HCT116 (cell line): Measurements from ENCODE around the gene WDR20. TPM values are rescaled to one million over a fixed set of nuclear protein-coding genes. Genes with fewer than 3 reads are reported as not detected.

ENCODE experiments used
- ATAC-seq: fragments of 200-7000 bp; cut with Tn5 transposase; 2 replicates; pipeline ENCODE4 v1.9.1; 2020; ENCODE audit warnings: mild to moderate bottlenecking, moderate library complexity
- BruUV-seq: library from RNA; stranded (reverse); fragments of 400-500 nt; replicated peaks from 2 replicates; lab custom pipeline; 2021; lab: Mats Ljungman, UMichigan
- CTCF ChIA-PET: fragments of 300-600 bp; sonication (Branson Sonifier 250); formaldehyde crosslinking; loops from one replicate; lab custom pipeline; 2021; ENCODE audit warnings: antibody characterized with exemption; lab: Charles Lee
- POLR2A ChIA-PET: fragments of 300-600, 350-600 bp; sonication (Branson Sonifier 250); formaldehyde crosslinking; loops from one replicate; lab custom pipeline; 2021; ENCODE audit warnings: antibody characterized with exemption; lab: Charles Lee
- RAD21 ChIA-PET, 2 experiments: fragments of 300-600 bp; sonication (Branson Sonifier 250); formaldehyde crosslinking; loops; one replicate each; lab custom pipeline; 2023; ENCODE audit warnings: low total read pairs in 2 of 2; ENCODE audit not compliant: uncharacterized antibody in 2 of 2, unreplicated experiment in 2 of 2, low non-redundant PET in 1 of 2; lab: Charles Lee
- DNase-seq: peaks from one replicate; pipeline ENCODE4 v3.0.0-alpha.2; 2010; ENCODE audit warnings: low read depth, low spot score
- H2AFZ ChIP-seq: fragments of 200-600 bp; shearing (Covaris generic), sonication (generic); 2 replicates; pipeline ENCODE4 v1.6.1; 2017; ENCODE audit warnings: low read depth, mixed run types, mixed read lengths, antibody characterized with exemption, low read length; ENCODE audit not compliant: poor library complexity, severe bottlenecking
- H3K27ac ChIP-seq: 2 replicates; pipeline ENCODE4 v1.5.1; 2012; ENCODE audit warnings: low read depth, low read length
- H3K27me3 ChIP-seq: fragments of 200-600 bp; sonication (generic); 2 replicates; pipeline ENCODE4 v1.6.1; 2016; ENCODE audit warnings: mixed run types, low read length, mixed read lengths; ENCODE audit not compliant: insufficient read depth
- H3K36me3 ChIP-seq, 2 experiments: fragments of 200-500 bp in 1 of 2; fragments of 200-600 bp in 1 of 2; sonication (Bioruptor generic) in 1 of 2; sonication (generic) in 1 of 2; 2 replicates each; pipeline versions ENCODE4 v1.5.1 to v1.6.1; 2014 to 2016; ENCODE audit warnings: low read length in 2 of 2, inconsistent platforms in 1 of 2, mixed read lengths in 1 of 2, mixed run types in 1 of 2; ENCODE audit not compliant: insufficient read depth in 2 of 2, control insufficient read depth in 1 of 2
- H3K4me1 ChIP-seq, 2 experiments: fragments of 200-600 bp in 1 of 2; sonication (generic) in 1 of 2; 2 replicates each; pipeline versions ENCODE4 v1.5.1 to v1.6.1; 2012 to 2017; ENCODE audit warnings: low read length in 2 of 2, inconsistent platforms in 1 of 2, mild to moderate bottlenecking in 1 of 2, mixed read lengths in 1 of 2, mixed run types in 1 of 2, moderate library complexity in 1 of 2; ENCODE audit not compliant: insufficient read depth in 2 of 2, control insufficient read depth in 1 of 2
- H3K4me2 ChIP-seq: fragments of 200-600 bp; sonication (generic); 2 replicates; pipeline ENCODE4 v1.6.1; 2017; ENCODE audit warnings: mixed run types, low read length, mixed read lengths
- H3K4me3 ChIP-seq, 2 experiments: fragments of 200-600 bp in 1 of 2; sonication (generic) in 1 of 2; replicated peaks in 1 of 2; 2 replicates each; pipeline ENCODE4 v1.5.1; 2011 to 2016; ENCODE audit warnings: low read length in 2 of 2, control low read depth in 1 of 2, low read depth in 1 of 2, mild to moderate bottlenecking in 1 of 2, mixed read lengths in 1 of 2, mixed run types in 1 of 2
- H3K79me2 ChIP-seq: fragments of 200-600 bp; sonication (generic); 2 replicates; pipeline ENCODE4 v1.6.1; 2017; ENCODE audit warnings: mild to moderate bottlenecking, mixed run types, low read length, moderate library complexity, mixed read lengths; ENCODE audit not compliant: insufficient read depth
- H3K9ac ChIP-seq: fragments of 200-600 bp; sonication (generic); 2 replicates; pipeline ENCODE4 v1.6.1; 2016; ENCODE audit warnings: low read length, mixed read lengths
- H3K9me2 ChIP-seq: fragments of 200-600 bp; sonication (generic), shearing (Covaris generic); 2 replicates; pipeline ENCODE4 v1.6.1; 2017; ENCODE audit warnings: mixed run types, mild to moderate bottlenecking, moderate library complexity; ENCODE audit not compliant: insufficient read depth
- H3K9me3 ChIP-seq, 2 experiments: fragments of 200-500 bp in 1 of 2; fragments of 200-600 bp in 1 of 2; sonication (Bioruptor generic) in 1 of 2; sonication (generic) in 1 of 2; 2 replicates each; pipeline ENCODE4 v1.6.1; 2014 to 2017; ENCODE audit warnings: low read length in 2 of 2, mixed read lengths in 2 of 2, inconsistent platforms in 1 of 2, low read depth in 1 of 2, mild to moderate bottlenecking in 1 of 2, mixed run types in 1 of 2, moderate library complexity in 1 of 2; ENCODE audit not compliant: control insufficient read depth in 1 of 2, insufficient read depth in 1 of 2
- H4K20me1 ChIP-seq: fragments of 200-600 bp; sonication (generic), shearing (Covaris generic); 2 replicates; pipeline ENCODE4 v1.6.1; 2017; ENCODE audit warnings: mixed run types, mild to moderate bottlenecking, moderate library complexity; ENCODE audit not compliant: insufficient read depth
- CBX3 ChIP-seq: IDR thresholded peaks from 2 replicates; pipeline ENCODE4 v1.6.1; 2012; ENCODE audit warnings: low read depth
- EGR1 ChIP-seq: IDR thresholded peaks from 2 replicates; pipeline ENCODE4 v1.6.1; 2012; ENCODE audit warnings: low read depth
- ELF1 ChIP-seq: IDR thresholded peaks from 2 replicates; pipeline ENCODE4 v1.6.1; 2012; ENCODE audit warnings: low read depth, borderline replicate concordance
- EZH2 ChIP-seq: fragments of 200-600 bp; sonication (generic); IDR thresholded peaks from 2 replicates; pipeline ENCODE4 v1.6.1; 2017; ENCODE audit warnings: antibody characterized with exemption, mixed run types
- EZH2phosphoT487 ChIP-seq: fragments of 200-600 bp; IDR thresholded peaks from 2 replicates; pipeline ENCODE4 v1.6.1; 2018; ENCODE audit warnings: antibody characterized with exemption, borderline replicate concordance
- FOSL1 ChIP-seq: IDR thresholded peaks from 2 replicates; pipeline ENCODE4 v1.6.1; 2012; ENCODE audit warnings: low read depth
- MAX ChIP-seq: IDR thresholded peaks from 2 replicates; pipeline ENCODE4 v1.6.1; 2012
- POLR2A ChIP-seq: IDR thresholded peaks from 2 replicates; pipeline ENCODE4 v1.7.0; 2011; ENCODE audit warnings: borderline replicate concordance; ENCODE audit not compliant: insufficient read depth, insufficient read length; ENCODE audit errors: extremely low read depth
- SIN3A ChIP-seq: IDR thresholded peaks from 2 replicates; pipeline ENCODE4 v1.6.1; 2012; ENCODE audit warnings: low read depth
- SP1 ChIP-seq: IDR thresholded peaks from 2 replicates; pipeline ENCODE4 v1.6.1; 2012; ENCODE audit warnings: low read depth
- SRF ChIP-seq: IDR thresholded peaks from 2 replicates; pipeline ENCODE4 v1.6.1; 2012; ENCODE audit warnings: low read depth
- TCF7L2 ChIP-seq: IDR thresholded peaks from 2 replicates; pipeline ENCODE4 v1.7.0; 2011; ENCODE audit warnings: borderline replicate concordance, inconsistent platforms; ENCODE audit not compliant: insufficient read depth, insufficient read length; ENCODE audit errors: extremely low read depth
- YY1 ChIP-seq: IDR thresholded peaks from 2 replicates; pipeline ENCODE4 v1.6.1; 2011; ENCODE audit warnings: low read length, low read depth, moderate library complexity, mild to moderate bottlenecking; ENCODE audit not compliant: insufficient replicate concordance; ENCODE audit errors: extremely low read depth
- ZFX ChIP-seq: fragments of 450-650 bp; IDR thresholded peaks from 2 replicates; pipeline ENCODE4 v1.6.1; 2017
- intact Hi-C: fragments of 100-400 bp; cut with micrococcal nuclease; formaldehyde crosslinking; loops from 2 replicates; pipeline ENCODE4 v1.10.0; 2022
- total RNA-seq: library from RNA; stranded (reverse); gene quantifications from one replicate; pipeline ENCODE4 v1.2.1, GENCODE V29; 2021; ENCODE audit not compliant: unreplicated experiment
- TF ChIP-seq, protein P1 (sequence below): IDR thresholded peaks from 2 replicates; pipeline ENCODE4 v1.6.1; 2011; ENCODE audit warnings: mild to moderate bottlenecking, low read length, moderate library complexity; ENCODE audit not compliant: insufficient replicate concordance; ENCODE audit errors: extremely low read depth

Gene WDR20
- total RNA-seq, 1 experiment from 2014 or later = 21.1 TPM

DNA sequence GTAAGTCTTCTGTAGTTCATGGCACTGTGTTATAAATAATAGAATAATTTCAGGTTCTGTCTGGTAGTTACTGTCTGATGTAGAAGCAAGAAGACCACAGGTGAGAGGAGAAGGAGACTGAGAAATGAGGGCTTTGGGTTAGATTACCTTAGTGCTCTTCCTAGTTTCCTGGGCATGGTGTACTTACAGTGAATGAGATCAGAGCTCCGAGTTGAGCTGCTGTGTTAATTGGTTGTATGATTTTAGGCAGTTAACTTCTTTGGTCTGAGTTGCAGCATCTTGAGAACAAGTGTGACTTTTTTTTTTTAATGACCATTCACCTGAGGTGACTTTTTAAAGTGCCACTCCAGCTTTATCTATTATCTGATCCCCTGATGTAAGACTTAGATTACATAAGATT is 41.5 kb downstream of the WDR20 start:
- POLR2A ChIA-PET = interaction anchor here (1.0 kb wide), 1 partner anchor 10 kb away, joined by 3 read pairs; no protein-coding TSS in a partner anchor
- H4K20me1 ChIP-seq = no peaks in the 10 kb centered on the region; the same call in 1 of the 2 replicates
- no peak for ATAC-seq
- no TSS peak for BruUV-seq
- RAD21 ChIA-PET = no interaction called here
- DNase-seq = no peak
- no peaks in the 10 kb centered on the region for H3K36me3 ChIP-seq
- peaks cover 18 to 28% of the 10 kb centered on the region in 2 experiments for H3K4me1 ChIP-seq
- no peak overlapping the region for H3K4me3 ChIP-seq
- H3K9ac ChIP-seq = no peak overlapping the region
- no peaks in the 10 kb centered on the region for H3K9me2 ChIP-seq
- H3K79me2 ChIP-seq = peaks cover 70% of the 10 kb centered on the region
- H2AFZ ChIP-seq = no peak overlapping the region
- H3K27ac ChIP-seq = no peak overlapping the region
- CTCF ChIA-PET = no interaction called here
- H3K27me3 ChIP-seq = no peaks in the 10 kb centered on the region
- no peaks in the 10 kb centered on the region for H3K9me3 ChIP-seq
- no peak for TF ChIP-seq ELF1
- TF ChIP-seq SIN3A = no peak
- TF ChIP-seq EZH2 = no peak
- TF ChIP-seq SRF = no peak
- no peak for TF ChIP-seq YY1
- TF ChIP-seq EZH2phosphoT487 = no peak
- TF ChIP-seq SP1 = no peak
- TF ChIP-seq ZFX = no peak
- no peak for TF ChIP-seq POLR2A
- TF ChIP-seq MAX = no peak
- no peak for TF ChIP-seq EGR1
- TF ChIP-seq, protein P1, sequence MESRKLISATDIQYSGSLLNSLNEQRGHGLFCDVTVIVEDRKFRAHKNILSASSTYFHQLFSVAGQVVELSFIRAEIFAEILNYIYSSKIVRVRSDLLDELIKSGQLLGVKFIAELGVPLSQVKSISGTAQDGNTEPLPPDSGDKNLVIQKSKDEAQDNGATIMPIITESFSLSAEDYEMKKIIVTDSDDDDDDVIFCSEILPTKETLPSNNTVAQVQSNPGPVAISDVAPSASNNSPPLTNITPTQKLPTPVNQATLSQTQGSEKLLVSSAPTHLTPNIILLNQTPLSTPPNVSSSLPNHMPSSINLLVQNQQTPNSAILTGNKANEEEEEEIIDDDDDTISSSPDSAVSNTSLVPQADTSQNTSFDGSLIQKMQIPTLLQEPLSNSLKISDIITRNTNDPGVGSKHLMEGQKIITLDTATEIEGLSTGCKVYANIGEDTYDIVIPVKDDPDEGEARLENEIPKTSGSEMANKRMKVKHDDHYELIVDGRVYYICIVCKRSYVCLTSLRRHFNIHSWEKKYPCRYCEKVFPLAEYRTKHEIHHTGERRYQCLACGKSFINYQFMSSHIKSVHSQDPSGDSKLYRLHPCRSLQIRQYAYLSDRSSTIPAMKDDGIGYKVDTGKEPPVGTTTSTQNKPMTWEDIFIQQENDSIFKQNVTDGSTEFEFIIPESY = no peak
- no peak for TF ChIP-seq CBX3
- TF ChIP-seq FOSL1 = no peak
- no peak for TF ChIP-seq TCF7L2
- no peak overlapping the region for H3K4me2 ChIP-seq
- intact Hi-C loops = no loop called here
